Ovary (tissue), 3 donors: ENCODE data around the gene GPHN.

Experiments used
- EP300 ChIP-seq: sonication (generic); formaldehyde crosslinking; IDR thresholded peaks from one replicate; pipeline ENCODE4 v1.6.1; 2017; ENCODE audit warnings: antibody characterized with exemption
- POLR2A ChIP-seq: fragments of 450-650 bp; IDR thresholded peaks from one replicate; pipeline ENCODE4 v1.6.1; 2017; ENCODE audit warnings: antibody characterized with exemption, mild to moderate bottlenecking, moderate library complexity
- TF ChIP-seq, protein P1 (sequence below), 3 donors: fragments of 450-650 bp in 2 of 3; fragments of 200-600 bp in 1 of 3; IDR thresholded peaks; one replicate each; pipeline versions ENCODE4 v1.5.1 to v1.8.0; 2016 to 2022; ENCODE audit warnings: antibody characterized with exemption in 3 of 3, mild to moderate bottlenecking in 1 of 3
- donor health status: DM: no; HTN: no; CAD: no.

DNA sequence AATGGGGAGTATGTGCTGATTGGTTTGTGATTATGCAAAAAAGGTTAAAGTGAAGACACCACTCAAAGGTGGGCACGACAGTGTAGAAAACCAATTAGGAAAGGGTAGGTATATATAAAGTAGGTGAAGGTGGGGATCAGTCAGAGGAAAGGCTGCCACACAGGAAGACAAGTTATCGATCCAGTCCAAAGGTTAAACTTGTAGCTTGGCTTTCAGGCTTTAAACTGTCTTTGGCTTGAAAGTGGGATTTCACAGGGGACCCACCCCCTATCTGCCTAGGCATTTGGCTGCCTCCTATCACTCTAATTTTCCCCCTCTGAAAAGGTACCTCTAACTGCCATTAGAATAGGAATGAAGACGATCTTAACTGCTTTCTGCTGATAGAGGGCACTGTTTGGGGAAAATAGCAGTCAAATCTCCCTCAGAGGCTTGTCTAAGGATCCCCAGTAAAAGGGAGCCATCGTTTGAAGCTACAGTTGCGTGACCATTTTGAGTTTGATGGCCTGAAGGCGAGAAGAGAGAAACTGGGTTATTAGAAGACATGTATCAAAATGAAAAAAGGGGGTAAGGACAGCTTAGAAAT, 250.2 kb downstream of the GPHN start:
- TF ChIP-seq POLR2A (no peak), EP300 (no peak)
- TF ChIP-seq, protein P1, sequence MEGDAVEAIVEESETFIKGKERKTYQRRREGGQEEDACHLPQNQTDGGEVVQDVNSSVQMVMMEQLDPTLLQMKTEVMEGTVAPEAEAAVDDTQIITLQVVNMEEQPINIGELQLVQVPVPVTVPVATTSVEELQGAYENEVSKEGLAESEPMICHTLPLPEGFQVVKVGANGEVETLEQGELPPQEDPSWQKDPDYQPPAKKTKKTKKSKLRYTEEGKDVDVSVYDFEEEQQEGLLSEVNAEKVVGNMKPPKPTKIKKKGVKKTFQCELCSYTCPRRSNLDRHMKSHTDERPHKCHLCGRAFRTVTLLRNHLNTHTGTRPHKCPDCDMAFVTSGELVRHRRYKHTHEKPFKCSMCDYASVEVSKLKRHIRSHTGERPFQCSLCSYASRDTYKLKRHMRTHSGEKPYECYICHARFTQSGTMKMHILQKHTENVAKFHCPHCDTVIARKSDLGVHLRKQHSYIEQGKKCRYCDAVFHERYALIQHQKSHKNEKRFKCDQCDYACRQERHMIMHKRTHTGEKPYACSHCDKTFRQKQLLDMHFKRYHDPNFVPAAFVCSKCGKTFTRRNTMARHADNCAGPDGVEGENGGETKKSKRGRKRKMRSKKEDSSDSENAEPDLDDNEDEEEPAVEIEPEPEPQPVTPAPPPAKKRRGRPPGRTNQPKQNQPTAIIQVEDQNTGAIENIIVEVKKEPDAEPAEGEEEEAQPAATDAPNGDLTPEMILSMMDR (IDR thresholded peaks at IDR 0.05): no peak
